Right forelimb (tissue), 1 donor: Measurements from ENCODE around the gene ZBTB11.
"Not testable (repeated sequence)": the region's sequence is repeated elsewhere in the genome, so short reads cannot be mapped to it uniquely, and the experiment has no call there.

Experiments
- DNase-seq: peaks from one replicate; pipeline ENCODE4 v3.0.0-alpha.2; 2018

ZBTB11 gene

GRCh38 chr3:101676765-101677435 lies at the start of gene ZBTB11:
ZBTB11 (minus strand) TSS chr3:101677132; CDS start chr3:101676914, 218 bp downstream.
- peak; percentile 100 for DNase-seq

GRCh38 chr3:101725890-101726275 lies 49.0 kb upstream of the ZBTB11 start:
- no peak for DNase-seq

- DNase-seq: peak; percentile 45
These were observed 48.4 kb upstream of the ZBTB11 start for GRCh38 chr3:101725194-101725889.

- peak; percentile 94 for DNase-seq
These were observed 47.6 kb upstream of the ZBTB11 start, which contains the start of gene CEP97 for GRCh38 chr3:101724329-101725193. CEP97 (plus strand) TSS chr3:101724614; CDS start chr3:101724677, 63 bp downstream.

GRCh38 chr3:101722394-101723173 lies 45.7 kb upstream of the ZBTB11 start:
- DNase-seq: no peak

GRCh38 chr3:101720851-101721840 lies 44.2 kb upstream of the ZBTB11 start:
- DNase-seq: no peak

- DNase-seq: no peak
These were observed 42.8 kb upstream of the ZBTB11 start for GRCh38 chr3:101719604-101720185.

GRCh38 chr3:101718455-101718854 lies 41.5 kb upstream of the ZBTB11 start:
- no peak for DNase-seq

- no peak for DNase-seq
These were observed 32.2 kb upstream of the ZBTB11 start for GRCh38 chr3:101709126-101709525.

GRCh38 chr3:101704639-101705038 lies 27.7 kb upstream of the ZBTB11 start:
- DNase-seq: not testable (repeated sequence)

GRCh38 chr3:101703169-101703568 lies 26.2 kb upstream of the ZBTB11 start:
- DNase-seq: no peak

GRCh38 chr3:101702726-101703125 lies 25.8 kb upstream of the ZBTB11 start:
- DNase-seq: no peak

- no peak for DNase-seq
These were observed 25.0 kb upstream of the ZBTB11 start for GRCh38 chr3:101701696-101702634.

- DNase-seq: no peak
These were observed 18.9 kb upstream of the ZBTB11 start for GRCh38 chr3:101695779-101696372.

- not testable (repeated sequence) for DNase-seq
These were observed 17.9 kb upstream of the ZBTB11 start for GRCh38 chr3:101694836-101695235.

GRCh38 chr3:101693540-101693939 lies 16.6 kb upstream of the ZBTB11 start:
- not testable (repeated sequence) for DNase-seq

GRCh38 chr3:101691685-101692671 lies 15.0 kb upstream of the ZBTB11 start:
- DNase-seq: not testable (repeated sequence)

GRCh38 chr3:101690972-101691371 lies 14.0 kb upstream of the ZBTB11 start:
- no peak for DNase-seq
